WTC11 (cell line): ENCODE data around the gene HCN1. TPM values are rescaled to one million over a fixed set of nuclear protein-coding genes. Genes with fewer than 3 reads are reported as not detected.

ENCODE experiments used
- ATAC-seq: fragments of 200-7000 bp; cut with Tn5 transposase; 2 replicates; pipeline ENCODE4 v1.10.0; 2021; ENCODE audit warnings: mild to moderate bottlenecking, moderate library complexity
- CTCF ChIA-PET: fragments of 300-600 bp; sonication (Branson Sonifier 250); formaldehyde crosslinking; loops from one replicate; lab custom pipeline; 2021; ENCODE audit warnings: antibody characterized with exemption; lab: Charles Lee
- POLR2A ChIA-PET: fragments of 350-600 bp; sonication (Branson Sonifier 250); formaldehyde crosslinking; loops from one replicate; lab custom pipeline; 2021; ENCODE audit warnings: antibody characterized with exemption; lab: Charles Lee
- DNase-seq: peaks from one replicate; pipeline ENCODE4 v3.0.0; 2021; ENCODE audit warnings: low spot score
- H3K27ac Mint-ChIP-seq: 2 replicates; pipeline ENCODE4 v1.8.0; 2021; ENCODE audit warnings: mixed read lengths
- H3K27me3 Mint-ChIP-seq: 2 replicates; pipeline ENCODE4 v1.8.0; 2021; ENCODE audit warnings: low read depth, mild to moderate bottlenecking, moderate library complexity, mixed read lengths
- H3K36me3 Mint-ChIP-seq: 2 replicates; pipeline ENCODE4 v1.8.0; 2021; ENCODE audit warnings: mixed read lengths
- H3K4me1 Mint-ChIP-seq: 2 replicates; pipeline ENCODE4 v1.8.0; 2022; ENCODE audit warnings: mixed read lengths
- H3K4me3 Mint-ChIP-seq: 2 replicates; pipeline ENCODE4 v1.8.0; 2021; ENCODE audit warnings: mild to moderate bottlenecking, moderate library complexity, mixed read lengths
- H3K9me3 Mint-ChIP-seq: 2 replicates; pipeline ENCODE4 v1.8.0; 2021; ENCODE audit warnings: mixed read lengths
- AR ChIP-seq: fragments of 250-450 bp; sonication (Bioruptor Pico); IDR thresholded peaks from 2 replicates; pipeline ENCODE4 v1.9.0; 2021; ENCODE audit warnings: mild to moderate bottlenecking
- IRF1 ChIP-seq: sonication (generic); formaldehyde crosslinking; IDR thresholded peaks from 2 replicates; pipeline ENCODE4 v1.8.0; 2023; ENCODE audit warnings: missing genetic modification reagents
- JUN ChIP-seq: sonication (generic); formaldehyde crosslinking; IDR thresholded peaks from 2 replicates; pipeline ENCODE4 v1.8.0; 2023; ENCODE audit warnings: mild to moderate bottlenecking, missing genetic modification reagents
- MAX ChIP-seq: sonication (generic); formaldehyde crosslinking; IDR thresholded peaks from 2 replicates; pipeline ENCODE4 v1.8.0; 2022; ENCODE audit warnings: mild to moderate bottlenecking, missing genetic modification reagents
- NFYB ChIP-seq: sonication (generic); formaldehyde crosslinking; conservative IDR thresholded peaks from 2 replicates; pipeline ENCODE4 v1.8.0; 2022; ENCODE audit warnings: low read depth, missing genetic modification reagents
- NR1H2 ChIP-seq: sonication (generic); formaldehyde crosslinking; IDR thresholded peaks from 2 replicates; pipeline ENCODE4 v1.9.0; 2021; ENCODE audit warnings: mild to moderate bottlenecking, moderate library complexity, missing genetic modification reagents
- NR2C2 ChIP-seq: sonication (generic); formaldehyde crosslinking; IDR thresholded peaks from 2 replicates; pipeline ENCODE4 v1.8.0; 2022; ENCODE audit warnings: mild to moderate bottlenecking, missing genetic modification reagents
- NR3C1 ChIP-seq: sonication (generic); formaldehyde crosslinking; conservative IDR thresholded peaks from 2 replicates; pipeline ENCODE4 v1.8.1; 2023; ENCODE audit warnings: low read depth, mild to moderate bottlenecking, missing genetic modification reagents
- PREB ChIP-seq: sonication (generic); formaldehyde crosslinking; IDR thresholded peaks from 2 replicates; pipeline ENCODE4 v1.8.1; 2022; ENCODE audit warnings: mild to moderate bottlenecking, missing genetic modification reagents, moderate library complexity, borderline replicate concordance
- STAT6 ChIP-seq: sonication (generic); formaldehyde crosslinking; conservative IDR thresholded peaks from 2 replicates; pipeline ENCODE4 v1.8.1; 2023; ENCODE audit warnings: mild to moderate bottlenecking, low read depth, missing genetic modification reagents, moderate library complexity
- TEAD4 ChIP-seq: sonication (generic); formaldehyde crosslinking; IDR thresholded peaks from 2 replicates; pipeline ENCODE4 v1.8.0; 2022; ENCODE audit warnings: mild to moderate bottlenecking, missing genetic modification reagents
- ZBTB43 ChIP-seq: sonication (generic); formaldehyde crosslinking; IDR thresholded peaks from 2 replicates; pipeline ENCODE4 v1.8.1; 2023; ENCODE audit warnings: mild to moderate bottlenecking, missing genetic modification reagents
- total RNA-seq: library from RNA; stranded (reverse); gene quantifications from 3 replicates; pipeline ENCODE4 v1.2.3, GENCODE V29; 2021

The HCN1 gene
- total RNA-seq, 1 experiment from 2014 or later: 2.2 TPM

- ATAC-seq: no peak
- Mint-ChIP-seq H3K9me3 (no peaks in the 10 kb centered on the region), H3K27ac (no peak overlapping the region), H3K36me3 (no peaks in the 10 kb centered on the region), H3K27me3 (no peaks in the 10 kb centered on the region), H3K4me3 (no peak overlapping the region), H3K4me1 (no peaks in the 10 kb centered on the region)
- POLR2A ChIA-PET: no interaction called here
- no peak for DNase-seq
- CTCF ChIA-PET: no interaction called here
- TF ChIP-seq ZBTB43 (CRISPR knock-in tag): no peak
Observed at GRCh38 chr5:45512521-45512920, 183.7 kb downstream of the HCN1 start.

- Mint-ChIP-seq H3K27ac (no peak overlapping the region), H3K36me3 (peaks cover 3% of the 10 kb centered on the region; the same call in 1 of the 2 replicates), H3K9me3 (no peaks in the 10 kb centered on the region), H3K27me3 (no peaks in the 10 kb centered on the region), H3K4me3 (no peak overlapping the region), H3K4me1 (no peaks in the 10 kb centered on the region)
- POLR2A ChIA-PET: no interaction called here
- TF ChIP-seq MAX (CRISPR knock-in tag): no peak
- no peak for TF ChIP-seq NR2C2 (CRISPR knock-in tag)
- no peak for TF ChIP-seq NFYB (CRISPR knock-in tag)
- no peak for TF ChIP-seq TEAD4 (CRISPR knock-in tag)
- no peak for TF ChIP-seq STAT6 (CRISPR knock-in tag)
- no peak for TF ChIP-seq IRF1 (CRISPR knock-in tag)
- no peak for TF ChIP-seq AR (CRISPR knock-in tag)
- DNase-seq (no peak), ATAC-seq (no peak)
- CTCF ChIA-PET: no interaction called here
Observed at GRCh38 chr5:45509371-45509770, 186.8 kb downstream of the HCN1 start.

GRCh38 chr5:45508135-45508534 is 188.0 kb downstream of the HCN1 start:
- Mint-ChIP-seq H3K36me3 (peaks cover 7% of the 10 kb centered on the region), H3K9me3 (peaks cover 1% of the 10 kb centered on the region), H3K27me3 (no peaks in the 10 kb centered on the region), H3K4me1 (no peaks in the 10 kb centered on the region), H3K4me3 (no peak overlapping the region), H3K27ac (no peak overlapping the region)
- no peak for ATAC-seq
- DNase-seq: no peak
- POLR2A ChIA-PET: interaction anchor here (0.6 kb wide), 1 partner anchor 29 kb away, joined by 4 read pairs; no protein-coding TSS in a partner anchor
- TF ChIP-seq NR1H2 (CRISPR knock-in tag): no peak
- no peak for TF ChIP-seq AR (CRISPR knock-in tag)
- no peak for TF ChIP-seq PREB (CRISPR knock-in tag)
- no peak for TF ChIP-seq JUN
- TF ChIP-seq NR3C1 (CRISPR knock-in tag): no peak
- CTCF ChIA-PET: interaction anchor here (2.2 kb wide), 1 partner anchor 13 kb away, joined by 9 read pairs; no protein-coding TSS in a partner anchor
